CD8-positive, alpha-beta memory T cell (primary cell): ENCODE results near the gene CAPZB. TPM values are rescaled to one million over a fixed set of nuclear protein-coding genes. Genes with fewer than 3 reads are reported as not detected.
A peak's percentile ranks its signal among the peaks of the same experiment; 100 is the strongest.

ENCODE experiments used
- CTCF ChIA-PET: fragments of 350-600 bp; sonication (Branson Sonifier 250); formaldehyde crosslinking; loops from one replicate; lab custom pipeline; 2021; ENCODE audit warnings: antibody characterized with exemption; lab: Charles Lee
- POLR2A ChIA-PET: fragments of 350-600 bp; sonication (Branson Sonifier 250); formaldehyde crosslinking; loops from one replicate; lab custom pipeline; 2021; ENCODE audit warnings: antibody characterized with exemption; lab: Charles Lee
- DNase-seq, 5 donors: peaks; one replicate each; pipeline versions ENCODE4 v3.0.0 to v3.0.0-alpha.2; 2020 to 2022; ENCODE audit warnings: mixed read lengths in 1 of 5
- H3K27ac ChIP-seq: one replicate; pipeline ENCODE4 v1.7.0; 2013; ENCODE audit warnings: low read depth, mild to moderate bottlenecking, low read length, moderate library complexity
- H3K27me3 ChIP-seq: 2 replicates; pipeline ENCODE4 v1.7.0; 2013; ENCODE audit warnings: low read length, mild to moderate bottlenecking; ENCODE audit not compliant: insufficient read depth, poor library complexity, severe bottlenecking
- H3K36me3 ChIP-seq: 2 replicates; pipeline ENCODE4 v1.7.0; 2013; ENCODE audit warnings: mild to moderate bottlenecking, low read length, moderate library complexity; ENCODE audit not compliant: insufficient read depth
- H3K4me1 ChIP-seq: 2 replicates; pipeline ENCODE4 v1.7.0; 2013; ENCODE audit warnings: mild to moderate bottlenecking, low read length, moderate library complexity; ENCODE audit not compliant: insufficient read depth
- H3K4me3 ChIP-seq: 2 replicates; pipeline ENCODE4 v1.7.0; 2013; ENCODE audit warnings: mild to moderate bottlenecking, low read length
- H3K9me3 ChIP-seq: 2 replicates; pipeline ENCODE4 v1.7.0; 2013; ENCODE audit warnings: mild to moderate bottlenecking, low read length
- H3K27ac Mint-ChIP-seq, 8 donors: one replicate each; pipeline ENCODE4 v1.8.0; 2020 to 2021; ENCODE audit warnings: mixed read lengths in 8 of 8, mild to moderate bottlenecking in 6 of 8, inconsistent platforms in 3 of 8, moderate library complexity in 3 of 8
- H3K27me3 Mint-ChIP-seq, 2 donors: one replicate each; pipeline ENCODE4 v1.8.0; 2020 to 2021; ENCODE audit warnings: mixed read lengths in 2 of 2, mild to moderate bottlenecking in 1 of 2, moderate library complexity in 1 of 2
- H3K36me3 Mint-ChIP-seq, 3 donors: one replicate each; pipeline ENCODE4 v1.8.0; 2020 to 2021; ENCODE audit warnings: mixed read lengths in 3 of 3, inconsistent platforms in 1 of 3, mild to moderate bottlenecking in 1 of 3
- H3K4me1 Mint-ChIP-seq, 3 donors: one replicate each; pipeline ENCODE4 v1.8.0; 2020 to 2021; ENCODE audit warnings: mixed read lengths in 3 of 3, inconsistent platforms in 1 of 3, mild to moderate bottlenecking in 1 of 3
- H3K4me3 Mint-ChIP-seq, 7 donors: one replicate each; pipeline ENCODE4 v1.8.0; 2020 to 2021; ENCODE audit warnings: mixed read lengths in 7 of 7, mild to moderate bottlenecking in 6 of 7, moderate library complexity in 4 of 7, inconsistent platforms in 2 of 7
- H3K9me3 Mint-ChIP-seq, 5 donors: one replicate each; pipeline ENCODE4 v1.8.0; 2020 to 2022; ENCODE audit warnings: mixed read lengths in 5 of 5, mild to moderate bottlenecking in 3 of 5, moderate library complexity in 2 of 5, inconsistent platforms in 1 of 5
- polyA plus RNA-seq: library from polyadenylated mRNA; unstranded; fragments of 300-500 nt; fragmentation: Illumina TruSeq; gene quantifications from one replicate; pipeline ENCODE4 v1.2.3, GENCODE V29; 2021
- total RNA-seq, 2 experiments: library from RNA; stranded (reverse); gene quantifications; one replicate each; pipeline ENCODE4 v1.2.3, GENCODE V29; 2021

The CAPZB gene
- total and polyA plus RNA-seq, 3 experiments from 2014 or later, result 284 to 540 (median 289) TPM

- H3K27ac ChIP-seq, result no peak overlapping the region
- H3K4me3 ChIP-seq, result no peak overlapping the region
- no peaks in the 10 kb centered on the region for H3K9me3 ChIP-seq
- peaks cover 0 to 1% (median 0%) of the 10 kb centered on the region in 3 donors for H3K4me1 Mint-ChIP-seq
- H3K9me3 Mint-ChIP-seq, result no peaks in the 10 kb centered on the region
- no peaks in the 10 kb centered on the region for H3K27me3 ChIP-seq
- H3K4me3 Mint-ChIP-seq, result peak overlapping the region in 1 of 7 donors; percentile 48
- H3K36me3 ChIP-seq, result no peaks in the 10 kb centered on the region
- ChIA-PET CTCF (no interaction called here), POLR2A (no interaction called here)
- H3K27ac Mint-ChIP-seq, result peak overlapping the region in 1 of 8 donors; percentile 5
- no peaks in the 10 kb centered on the region for H3K4me1 ChIP-seq
- peaks cover 0 to 3% of the 10 kb centered on the region in 2 donors for H3K27me3 Mint-ChIP-seq
- peak in 1 of 5 donors; percentile 35 for DNase-seq
- H3K36me3 Mint-ChIP-seq, result peaks cover 3 to 31% (median 7%) of the 10 kb centered on the region in 3 donors
Observed at GRCh38 chr1:19325368-19325957, 159.9 kb downstream of the CAPZB start.

- no peak overlapping the region for H3K27ac ChIP-seq
- peaks cover 3 to 31% (median 7%) of the 10 kb centered on the region in 3 donors for H3K36me3 Mint-ChIP-seq
- H3K9me3 ChIP-seq, result no peaks in the 10 kb centered on the region
- H3K4me1 ChIP-seq, result no peaks in the 10 kb centered on the region
- peaks cover 0 to 1% (median 0%) of the 10 kb centered on the region in 3 donors for H3K4me1 Mint-ChIP-seq
- no peaks in the 10 kb centered on the region for H3K27me3 ChIP-seq
- no peaks in the 10 kb centered on the region for H3K36me3 ChIP-seq
- peak in 1 of 5 donors; percentile 41 for DNase-seq
- POLR2A ChIA-PET, result no interaction called here
- CTCF ChIA-PET, result no interaction called here
- H3K4me3 Mint-ChIP-seq, result no peak overlapping the region
- no peaks in the 10 kb centered on the region for H3K9me3 Mint-ChIP-seq
- H3K4me3 ChIP-seq, result no peak overlapping the region
- no peak overlapping the region for H3K27ac Mint-ChIP-seq
- H3K27me3 Mint-ChIP-seq, result peaks cover 0 to 3% of the 10 kb centered on the region in 2 donors
Observed at GRCh38 chr1:19324665-19324990, 160.7 kb downstream of the CAPZB start.

- Mint-ChIP-seq H3K27me3 (peaks cover 0 to 3% of the 10 kb centered on the region in 2 donors), H3K36me3 (peaks cover 3 to 34% (median 4%) of the 10 kb centered on the region in 3 donors), H3K4me1 (no peaks in the 10 kb centered on the region), H3K4me3 (no peak overlapping the region), H3K27ac (peak overlapping the region in 1 of 8 donors; percentile 19), H3K9me3 (no peaks in the 10 kb centered on the region)
- H3K36me3 ChIP-seq, result no peaks in the 10 kb centered on the region
- no peaks in the 10 kb centered on the region for H3K27me3 ChIP-seq
- no peak overlapping the region for H3K4me3 ChIP-seq
- H3K27ac ChIP-seq, result no peak overlapping the region
- POLR2A ChIA-PET, result interaction anchor here (0.5 kb wide), 1 partner anchor 307 kb away, joined by 6 read pairs; no protein-coding TSS in a partner anchor
- no peaks in the 10 kb centered on the region for H3K9me3 ChIP-seq
- CTCF ChIA-PET, result no interaction called here
- no peak for DNase-seq
- no peaks in the 10 kb centered on the region for H3K4me1 ChIP-seq
Observed at GRCh38 chr1:19323987-19324664, 161.2 kb downstream of the CAPZB start.

GRCh38 chr1:19322481-19322880 lies 162.9 kb downstream of the CAPZB start:
- H3K27ac ChIP-seq, result no peak overlapping the region
- H3K36me3 Mint-ChIP-seq, result peaks cover 3 to 39% (median 6%) of the 10 kb centered on the region in 3 donors
- no peaks in the 10 kb centered on the region for H3K4me1 Mint-ChIP-seq
- H3K9me3 ChIP-seq, result no peaks in the 10 kb centered on the region
- no peaks in the 10 kb centered on the region for H3K4me1 ChIP-seq
- ChIA-PET CTCF (interaction anchor here (1.1 to 1.9 kb wide), 2 partner anchors 19 to 331 kb away, joined by 3 to 6 read pairs; no protein-coding TSS in a partner anchor), POLR2A (no interaction called here)
- H3K27me3 ChIP-seq, result no peaks in the 10 kb centered on the region
- H3K4me3 ChIP-seq, result no peak overlapping the region
- no peaks in the 10 kb centered on the region for H3K36me3 ChIP-seq
- peak in 1 of 5 donors; percentile 32 for DNase-seq
- H3K4me3 Mint-ChIP-seq, result no peak overlapping the region
- H3K9me3 Mint-ChIP-seq, result no peaks in the 10 kb centered on the region
- peaks cover 0 to under 1% of the 10 kb centered on the region in 2 donors for H3K27me3 Mint-ChIP-seq
- peak overlapping the region in 2 of 8 donors; percentile 35 to 64 for H3K27ac Mint-ChIP-seq

- H3K36me3 Mint-ChIP-seq, result peaks cover 3 to 35% (median 6%) of the 10 kb centered on the region in 3 donors
- Histone ChIP-seq H3K36me3 (no peaks in the 10 kb centered on the region), H3K4me3 (no peak overlapping the region), H3K4me1 (no peaks in the 10 kb centered on the region), H3K27me3 (no peaks in the 10 kb centered on the region), H3K27ac (no peak overlapping the region), H3K9me3 (no peaks in the 10 kb centered on the region)
- ChIA-PET POLR2A (no interaction called here), CTCF (interaction anchor here (1.9 kb wide), 1 partner anchor 21 kb away, joined by 6 read pairs; no protein-coding TSS in a partner anchor)
- no peak overlapping the region for H3K4me3 Mint-ChIP-seq
- peak overlapping the region in 1 of 8 donors; percentile 64 for H3K27ac Mint-ChIP-seq
- no peaks in the 10 kb centered on the region for H3K9me3 Mint-ChIP-seq
- H3K27me3 Mint-ChIP-seq, result no peaks in the 10 kb centered on the region
- DNase-seq, result no peak
- H3K4me1 Mint-ChIP-seq, result peaks cover 0 to 1% (median 0%) of the 10 kb centered on the region in 3 donors
Observed at GRCh38 chr1:19321071-19321470, 164.3 kb downstream of the CAPZB start.

GRCh38 chr1:19319196-19319595 lies 166.1 kb downstream of the CAPZB start:
- POLR2A ChIA-PET, result no interaction called here
- Mint-ChIP-seq H3K4me3 (no peak overlapping the region), H3K9me3 (no peaks in the 10 kb centered on the region), H3K27ac (peak overlapping the region in 1 of 8 donors; percentile 18), H3K27me3 (no peaks in the 10 kb centered on the region), H3K4me1 (peaks cover 0 to 8% (median 3%) of the 10 kb centered on the region in 3 donors), H3K36me3 (peaks cover 3 to 29% (median 6%) of the 10 kb centered on the region in 3 donors)
- CTCF ChIA-PET, result no interaction called here
- H3K27ac ChIP-seq, result no peak overlapping the region
- H3K27me3 ChIP-seq, result no peaks in the 10 kb centered on the region
- no peak overlapping the region for H3K4me3 ChIP-seq
- no peaks in the 10 kb centered on the region for H3K36me3 ChIP-seq
- no peaks in the 10 kb centered on the region for H3K9me3 ChIP-seq
- H3K4me1 ChIP-seq, result no peaks in the 10 kb centered on the region
- DNase-seq, result no peak

GRCh38 chr1:19317126-19317910 lies 168.0 kb downstream of the CAPZB start:
- Mint-ChIP-seq H3K4me1 (peaks cover 11 to 24% (median 13%) of the 10 kb centered on the region in 3 donors), H3K36me3 (peaks cover under 1 to 24% (median 6%) of the 10 kb centered on the region in 3 donors), H3K4me3 (peak overlapping the region in 1 of 7 donors; percentile 65), H3K27me3 (no peaks in the 10 kb centered on the region), H3K9me3 (no peaks in the 10 kb centered on the region), H3K27ac (peak overlapping the region in 1 of 8 donors; percentile 68)
- no peak overlapping the region for H3K4me3 ChIP-seq
- ChIA-PET CTCF (no interaction called here), POLR2A (no interaction called here)
- DNase-seq, result peak in 1 of 5 donors; percentile 36
- H3K9me3 ChIP-seq, result no peaks in the 10 kb centered on the region
- H3K4me1 ChIP-seq, result peaks cover 4% of the 10 kb centered on the region
- H3K36me3 ChIP-seq, result no peaks in the 10 kb centered on the region
- no peaks in the 10 kb centered on the region for H3K27me3 ChIP-seq
- no peak overlapping the region for H3K27ac ChIP-seq
